Liver (tissue), 9 donors: Measurements from ENCODE around the gene NGFR. TPM values are rescaled to one million over a fixed set of nuclear protein-coding genes. Genes with fewer than 3 reads are reported as not detected.

Source experiments
- DNase-seq: peaks from one replicate; pipeline ENCODE4 v3.0.0-alpha.2; 2017; ENCODE audit warnings: low spot score
- H3K27ac ChIP-seq, 2 donors: one replicate each; pipeline ENCODE4 v1.7.0; 2013; ENCODE audit warnings: inconsistent platforms in 2 of 2, low read length in 2 of 2, control low read depth in 1 of 2, low read depth in 1 of 2, mild to moderate bottlenecking in 1 of 2
- H3K27me3 ChIP-seq, 4 donors: one replicate each; pipeline versions ENCODE4 v1.6.1 to v1.7.0; 2013; ENCODE audit warnings: low read length in 3 of 4, inconsistent platforms in 1 of 4, mild to moderate bottlenecking in 1 of 4, moderate library complexity in 1 of 4; ENCODE audit not compliant: control insufficient read depth in 4 of 4, insufficient read depth in 4 of 4
- H3K36me3 ChIP-seq, 4 donors: one replicate each; pipeline versions ENCODE4 v1.6.1 to v1.7.0; 2013; ENCODE audit warnings: low read length in 3 of 4, mild to moderate bottlenecking in 3 of 4, low read depth in 1 of 4, moderate library complexity in 1 of 4; ENCODE audit not compliant: control insufficient read depth in 4 of 4, insufficient read depth in 3 of 4
- H3K4me1 ChIP-seq, 4 donors: one replicate each; pipeline versions ENCODE4 v1.6.1 to v1.7.0; 2013; ENCODE audit warnings: low read length in 3 of 4, mild to moderate bottlenecking in 3 of 4, moderate library complexity in 1 of 4; ENCODE audit not compliant: control insufficient read depth in 4 of 4, insufficient read depth in 4 of 4
- H3K4me3 ChIP-seq, 3 donors: one replicate each; pipeline versions ENCODE4 v1.6.1 to v1.7.0; 2013; ENCODE audit warnings: low read length in 3 of 3, control low read depth in 1 of 3, low read depth in 1 of 3, mild to moderate bottlenecking in 1 of 3
- H3K9ac ChIP-seq, 2 donors: one replicate each; pipeline ENCODE4 v1.7.0; 2013; ENCODE audit warnings: low read length in 2 of 2, mild to moderate bottlenecking in 2 of 2, moderate library complexity in 2 of 2, control low read depth in 1 of 2, low read depth in 1 of 2
- H3K9me3 ChIP-seq, 4 donors: one replicate each; pipeline versions ENCODE4 v1.6.1 to v1.7.0; 2013; ENCODE audit warnings: low read length in 3 of 4; ENCODE audit not compliant: control insufficient read depth in 4 of 4
- EGR1 ChIP-seq, 2 donors: IDR thresholded peaks; 2 replicates each; pipeline ENCODE4 v1.6.1; 2016 to 2018; ENCODE audit warnings: antibody characterized with exemption in 2 of 2, low read depth in 2 of 2
- FOXA1 ChIP-seq: IDR thresholded peaks from 2 replicates; pipeline ENCODE4 v1.6.1; 2016; ENCODE audit warnings: antibody characterized with exemption
- FOXA2 ChIP-seq: IDR thresholded peaks from 2 replicates; pipeline ENCODE4 v1.6.1; 2016; ENCODE audit warnings: antibody characterized with exemption
- GABPA ChIP-seq, 2 donors: IDR thresholded peaks in 1 of 2; conservative IDR thresholded peaks in 1 of 2; 2 replicates each; pipeline ENCODE4 v1.6.1; 2016; ENCODE audit warnings: antibody characterized with exemption in 2 of 2, mild to moderate bottlenecking in 1 of 2, moderate library complexity in 1 of 2
- HNF4A ChIP-seq, 2 donors: conservative IDR thresholded peaks; 2 replicates each; pipeline ENCODE4 v1.6.1; 2016; ENCODE audit warnings: antibody characterized with exemption in 2 of 2, mild to moderate bottlenecking in 2 of 2
- JUND ChIP-seq, 2 donors: IDR thresholded peaks; 2 replicates each; pipeline ENCODE4 v1.6.1; 2016; ENCODE audit warnings: antibody characterized with exemption in 2 of 2
- NR2F2 ChIP-seq: IDR thresholded peaks from 2 replicates; pipeline ENCODE4 v1.6.1; 2016; ENCODE audit warnings: antibody characterized with exemption
- RAD21 ChIP-seq, 2 donors: IDR thresholded peaks; 2 replicates each; pipeline ENCODE4 v1.6.1; 2016; ENCODE audit warnings: antibody characterized with exemption in 2 of 2, mild to moderate bottlenecking in 2 of 2
- SP1 ChIP-seq: IDR thresholded peaks from 2 replicates; pipeline ENCODE4 v1.6.1; 2018; ENCODE audit warnings: antibody characterized with exemption, mild to moderate bottlenecking
- TAF1 ChIP-seq: conservative IDR thresholded peaks from 2 replicates; pipeline ENCODE4 v1.6.1; 2016; ENCODE audit warnings: antibody characterized with exemption, mild to moderate bottlenecking
- YY1 ChIP-seq: IDR thresholded peaks from 2 replicates; pipeline ENCODE4 v1.6.1; 2016; ENCODE audit warnings: antibody characterized with exemption, mild to moderate bottlenecking
- WGBS: extraction: QIAGEN DNeasy Blood & Tissue Kit; methylation state at CpG from one replicate; pipeline ENCODE4 v1.1.7; 2013; 5-methylcytosine and 5-hydroxymethylcytosine counted together
- polyA plus RNA-seq, 2 donors: library from polyadenylated mRNA; stranded (reverse) in 1 of 2; unstranded in 1 of 2; fragments of 200-250 nt in 1 of 2; fragments of >200 nt in 1 of 2; fragmentation: Nextera tagmentation in 1 of 2; extraction: Ambion mirVana in 1 of 2; gene quantifications; one replicate each; pipeline versions ENCODE4 v1.2.1 to v1.2.3, GENCODE V29; 2013 to 2015
- total RNA-seq, 2 donors: library from RNA; depleted of rRNA; stranded (reverse); fragments of >200 nt; gene quantifications; one replicate each; pipeline ENCODE4 v1.2.3, GENCODE V29; 2014
- TF ChIP-seq, protein P1 (sequence below): IDR thresholded peaks from 2 replicates; pipeline ENCODE4 v1.6.1; 2016; ENCODE audit warnings: antibody characterized with exemption
- TF ChIP-seq, protein P2 (sequence below): fragments of 150-350 bp; IDR thresholded peaks from 2 replicates; pipeline ENCODE4 v1.5.1; 2017; ENCODE audit warnings: improper control_type of control experiment, low read depth, low read length; ENCODE audit not compliant: missing input control
- TF ChIP-seq, protein P3 (sequence below): IDR thresholded peaks from 2 replicates; pipeline ENCODE4 v1.6.1; 2016; ENCODE audit warnings: antibody characterized with exemption, mild to moderate bottlenecking
- TF ChIP-seq, protein P4 (sequence below): IDR thresholded peaks from 2 replicates; pipeline ENCODE4 v1.6.1; 2016; ENCODE audit warnings: antibody characterized with exemption
- donor health status: healthy.
- donor health status: healthy.
- donor health status: healthy.
- donor health status: healthy.
- donor health status: healthy.

The NGFR gene
- total and polyA plus RNA-seq, 4 donors, result 6.9 to 11.0 (median 10.5) TPM

DNA sequence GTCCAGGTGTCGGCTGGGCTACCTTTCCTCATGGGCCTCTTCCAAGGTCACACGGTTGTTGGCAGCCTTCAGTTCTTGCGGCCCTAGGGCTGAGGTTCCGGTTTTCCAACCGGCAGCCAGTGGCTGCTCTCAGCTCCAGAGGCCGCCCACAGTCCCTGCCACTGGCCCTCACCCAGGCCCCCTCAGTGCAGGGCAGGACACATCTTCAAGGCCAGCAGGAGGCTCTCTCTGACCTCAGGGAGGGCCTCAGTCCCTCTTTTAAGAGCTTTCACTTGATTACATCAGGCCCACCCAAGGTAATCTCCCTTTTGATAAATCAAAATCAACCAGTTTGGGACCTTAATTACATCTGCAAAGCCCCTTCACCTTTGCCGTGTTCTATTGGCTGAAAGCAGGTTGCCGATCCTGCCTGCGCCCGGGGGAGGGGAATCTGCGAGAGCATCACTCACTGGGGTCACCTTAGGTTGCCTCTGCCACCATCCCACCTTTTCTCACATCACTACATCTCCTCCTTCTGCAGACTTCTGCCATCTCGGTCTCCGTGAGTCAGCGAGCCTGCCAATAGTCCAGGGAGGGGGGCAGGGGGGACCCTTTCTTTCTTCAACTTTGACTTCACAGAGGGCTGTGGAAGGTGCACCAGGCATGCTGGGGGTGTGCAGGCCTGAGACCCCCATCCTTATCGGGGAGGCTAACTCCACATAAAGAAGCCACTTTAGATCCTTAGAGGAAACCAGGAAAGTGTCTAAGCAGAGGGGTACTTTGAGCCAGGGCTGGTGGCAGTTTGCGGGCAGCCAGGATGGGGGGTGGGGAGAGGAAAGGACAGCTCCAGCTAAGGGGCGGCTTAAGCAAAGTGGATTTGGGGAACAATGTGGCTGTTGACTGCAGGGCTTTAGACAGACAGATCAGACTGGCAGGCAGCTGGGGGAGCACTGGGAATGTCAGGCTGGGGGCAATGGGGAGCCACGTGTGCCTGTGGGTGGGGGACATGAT, 51.7 kb downstream of the NGFR start:
- Histone ChIP-seq H3K9ac (no peak overlapping the region), H3K9me3 (no peaks in the 10 kb centered on the region), H3K27ac (no peak overlapping the region), H3K4me3 (no peak overlapping the region), H3K4me1 (peaks cover 2 to 27% (median 23%) of the 10 kb centered on the region in 4 donors), H3K36me3 (no peaks in the 10 kb centered on the region), H3K27me3 (no peaks in the 10 kb centered on the region)
- TF ChIP-seq HNF4A (conservative IDR thresholded peaks at IDR 0.05) (no peak), FOXA2 (no peak), YY1 (no peak), GABPA (IDR thresholded peaks at IDR 0.05 in 1 of 2, conservative IDR thresholded peaks at IDR 0.05 in 1 of 2) (no peak), TAF1 (no peak), JUND (IDR thresholded peaks at IDR 0.05) (no peak)
- TF ChIP-seq, protein P1, sequence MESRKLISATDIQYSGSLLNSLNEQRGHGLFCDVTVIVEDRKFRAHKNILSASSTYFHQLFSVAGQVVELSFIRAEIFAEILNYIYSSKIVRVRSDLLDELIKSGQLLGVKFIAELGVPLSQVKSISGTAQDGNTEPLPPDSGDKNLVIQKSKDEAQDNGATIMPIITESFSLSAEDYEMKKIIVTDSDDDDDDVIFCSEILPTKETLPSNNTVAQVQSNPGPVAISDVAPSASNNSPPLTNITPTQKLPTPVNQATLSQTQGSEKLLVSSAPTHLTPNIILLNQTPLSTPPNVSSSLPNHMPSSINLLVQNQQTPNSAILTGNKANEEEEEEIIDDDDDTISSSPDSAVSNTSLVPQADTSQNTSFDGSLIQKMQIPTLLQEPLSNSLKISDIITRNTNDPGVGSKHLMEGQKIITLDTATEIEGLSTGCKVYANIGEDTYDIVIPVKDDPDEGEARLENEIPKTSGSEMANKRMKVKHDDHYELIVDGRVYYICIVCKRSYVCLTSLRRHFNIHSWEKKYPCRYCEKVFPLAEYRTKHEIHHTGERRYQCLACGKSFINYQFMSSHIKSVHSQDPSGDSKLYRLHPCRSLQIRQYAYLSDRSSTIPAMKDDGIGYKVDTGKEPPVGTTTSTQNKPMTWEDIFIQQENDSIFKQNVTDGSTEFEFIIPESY, result no peak
- TF ChIP-seq, protein P2, sequence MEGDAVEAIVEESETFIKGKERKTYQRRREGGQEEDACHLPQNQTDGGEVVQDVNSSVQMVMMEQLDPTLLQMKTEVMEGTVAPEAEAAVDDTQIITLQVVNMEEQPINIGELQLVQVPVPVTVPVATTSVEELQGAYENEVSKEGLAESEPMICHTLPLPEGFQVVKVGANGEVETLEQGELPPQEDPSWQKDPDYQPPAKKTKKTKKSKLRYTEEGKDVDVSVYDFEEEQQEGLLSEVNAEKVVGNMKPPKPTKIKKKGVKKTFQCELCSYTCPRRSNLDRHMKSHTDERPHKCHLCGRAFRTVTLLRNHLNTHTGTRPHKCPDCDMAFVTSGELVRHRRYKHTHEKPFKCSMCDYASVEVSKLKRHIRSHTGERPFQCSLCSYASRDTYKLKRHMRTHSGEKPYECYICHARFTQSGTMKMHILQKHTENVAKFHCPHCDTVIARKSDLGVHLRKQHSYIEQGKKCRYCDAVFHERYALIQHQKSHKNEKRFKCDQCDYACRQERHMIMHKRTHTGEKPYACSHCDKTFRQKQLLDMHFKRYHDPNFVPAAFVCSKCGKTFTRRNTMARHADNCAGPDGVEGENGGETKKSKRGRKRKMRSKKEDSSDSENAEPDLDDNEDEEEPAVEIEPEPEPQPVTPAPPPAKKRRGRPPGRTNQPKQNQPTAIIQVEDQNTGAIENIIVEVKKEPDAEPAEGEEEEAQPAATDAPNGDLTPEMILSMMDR, result no peak
- TF ChIP-seq, protein P3, sequence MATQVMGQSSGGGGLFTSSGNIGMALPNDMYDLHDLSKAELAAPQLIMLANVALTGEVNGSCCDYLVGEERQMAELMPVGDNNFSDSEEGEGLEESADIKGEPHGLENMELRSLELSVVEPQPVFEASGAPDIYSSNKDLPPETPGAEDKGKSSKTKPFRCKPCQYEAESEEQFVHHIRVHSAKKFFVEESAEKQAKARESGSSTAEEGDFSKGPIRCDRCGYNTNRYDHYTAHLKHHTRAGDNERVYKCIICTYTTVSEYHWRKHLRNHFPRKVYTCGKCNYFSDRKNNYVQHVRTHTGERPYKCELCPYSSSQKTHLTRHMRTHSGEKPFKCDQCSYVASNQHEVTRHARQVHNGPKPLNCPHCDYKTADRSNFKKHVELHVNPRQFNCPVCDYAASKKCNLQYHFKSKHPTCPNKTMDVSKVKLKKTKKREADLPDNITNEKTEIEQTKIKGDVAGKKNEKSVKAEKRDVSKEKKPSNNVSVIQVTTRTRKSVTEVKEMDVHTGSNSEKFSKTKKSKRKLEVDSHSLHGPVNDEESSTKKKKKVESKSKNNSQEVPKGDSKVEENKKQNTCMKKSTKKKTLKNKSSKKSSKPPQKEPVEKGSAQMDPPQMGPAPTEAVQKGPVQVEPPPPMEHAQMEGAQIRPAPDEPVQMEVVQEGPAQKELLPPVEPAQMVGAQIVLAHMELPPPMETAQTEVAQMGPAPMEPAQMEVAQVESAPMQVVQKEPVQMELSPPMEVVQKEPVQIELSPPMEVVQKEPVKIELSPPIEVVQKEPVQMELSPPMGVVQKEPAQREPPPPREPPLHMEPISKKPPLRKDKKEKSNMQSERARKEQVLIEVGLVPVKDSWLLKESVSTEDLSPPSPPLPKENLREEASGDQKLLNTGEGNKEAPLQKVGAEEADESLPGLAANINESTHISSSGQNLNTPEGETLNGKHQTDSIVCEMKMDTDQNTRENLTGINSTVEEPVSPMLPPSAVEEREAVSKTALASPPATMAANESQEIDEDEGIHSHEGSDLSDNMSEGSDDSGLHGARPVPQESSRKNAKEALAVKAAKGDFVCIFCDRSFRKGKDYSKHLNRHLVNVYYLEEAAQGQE, result no peak
- WGBS, result 91% methylated on average over 18 of the region's 18 CpGs
- no peak for DNase-seq

DNA sequence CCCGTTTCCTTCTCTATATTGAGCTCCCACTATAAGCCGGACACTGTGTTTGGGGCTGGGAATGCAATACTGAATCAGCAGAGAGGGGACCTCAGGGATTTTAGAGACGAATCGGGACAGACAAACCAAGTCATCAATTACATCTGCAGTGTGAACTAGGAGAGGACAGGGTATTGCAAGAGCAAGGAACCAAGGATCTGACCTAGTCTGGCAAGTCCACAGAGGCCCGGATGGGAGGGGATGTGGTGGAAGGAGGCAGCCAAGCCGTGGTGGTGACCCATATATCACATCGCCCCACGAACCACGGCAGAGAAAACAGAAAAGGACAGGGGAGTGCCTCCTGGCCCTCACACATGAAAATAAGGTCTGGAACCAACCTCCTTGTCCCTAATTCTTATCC, 52.5 kb downstream of the NGFR start:
- no peaks in the 10 kb centered on the region for H3K9me3 ChIP-seq
- H3K27ac ChIP-seq, result no peak overlapping the region
- no peak for DNase-seq
- no peaks in the 10 kb centered on the region for H3K36me3 ChIP-seq
- H3K9ac ChIP-seq, result no peak overlapping the region
- 58% methylated on average over 9 of the region's 9 CpGs for WGBS
- H3K4me1 ChIP-seq, result peaks cover 2 to 30% (median 24%) of the 10 kb centered on the region in 4 donors
- no peaks in the 10 kb centered on the region for H3K27me3 ChIP-seq
- H3K4me3 ChIP-seq, result no peak overlapping the region
- TF ChIP-seq RAD21 (IDR thresholded peaks at IDR 0.05) (no peak), JUND (IDR thresholded peaks at IDR 0.05) (no peak), EGR1 (IDR thresholded peaks at IDR 0.05; ENCODE audit: low read depth in 2 of 2) (no peak), FOXA2 (no peak), GABPA (IDR thresholded peaks at IDR 0.05 in 1 of 2, conservative IDR thresholded peaks at IDR 0.05 in 1 of 2) (no peak), NR2F2 (no peak), FOXA1 (no peak), SP1 (no peak), HNF4A (conservative IDR thresholded peaks at IDR 0.05) (no peak), TAF1 (no peak)
- TF ChIP-seq, protein P4, sequence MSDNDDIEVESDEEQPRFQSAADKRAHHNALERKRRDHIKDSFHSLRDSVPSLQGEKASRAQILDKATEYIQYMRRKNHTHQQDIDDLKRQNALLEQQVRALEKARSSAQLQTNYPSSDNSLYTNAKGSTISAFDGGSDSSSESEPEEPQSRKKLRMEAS, result no peak
- TF ChIP-seq, protein P3, result no peak
- TF ChIP-seq, protein P2, result no peak
